T-helper 17 cell (primary cell): ENCODE data around the gene CENPX. TPM values are rescaled to one million over a fixed set of nuclear protein-coding genes. Genes with fewer than 3 reads are reported as not detected.

Experiments
- total RNA-seq, 4 donors: library from RNA in 2 of 4; stranded (reverse) in 2 of 4; gene quantifications; one replicate each; pipeline ENCODE4 v1.2.3 and lab custom pipeline; 2022 to 2026

The CENPX gene
- total RNA-seq, 2 donors from 2014 or later = 20.9 to 21.1 TPM

Other genes starting within 250 kb of the CENPX start
- gene GCGR, start 218.7 kb downstream of the CENPX start, total RNA-seq = not detected
- 10 to 100 TPM; 50.3 to 51.9 TPM for gene MCRIP1, start 189.6 kb downstream of the CENPX start, total RNA-seq
- not detected for gene PPP1R27, start 187.8 kb downstream of the CENPX start, total RNA-seq
- 100 to 1,000 TPM; 281 to 320 TPM for gene P4HB, start 162.3 kb downstream of the CENPX start, total RNA-seq
- 100 to 1,000 TPM; 564 to 643 TPM for gene ARHGDIA, start 151.5 kb downstream of the CENPX start, total RNA-seq
- 10 to 100 TPM; 79.9 to 88.8 TPM for gene ALYREF, start 131.3 kb downstream of the CENPX start, total RNA-seq
- 10 to 100 TPM; 32.8 to 36.2 TPM for gene ANAPC11, start 131.2 kb downstream of the CENPX start, total RNA-seq
- not detected for gene NPB, start 120.6 kb downstream of the CENPX start, total RNA-seq
- gene PCYT2, start 111.5 kb downstream of the CENPX start, total RNA-seq = 10 to 100 TPM; 21.6 to 26.0 TPM
- gene SIRT7, start 104.7 kb downstream of the CENPX start, total RNA-seq = 10 to 100 TPM; 48.9 to 58.2 TPM
- 10 to 100 TPM; 15.4 to 23.0 TPM for gene MAFG, start 95.1 kb downstream of the CENPX start, total RNA-seq
- gene PYCR1, start 85.6 kb downstream of the CENPX start, total RNA-seq = 1 to 10 TPM in 1 of 2 donors, under 1 TPM in 1; 0.72 to 1.9 TPM
- gene MYADML2, start 75.6 kb downstream of the CENPX start, total RNA-seq = not detected
- not detected for gene NOTUM, start 61.7 kb downstream of the CENPX start, total RNA-seq
- 10 to 100 TPM; 38.1 to 40.1 TPM for gene ASPSCR1, start 45.2 kb downstream of the CENPX start, total RNA-seq
- 10 to 100 TPM; 12.9 to 13.5 TPM for gene LRRC45, start 427 bp upstream of the CENPX start, total RNA-seq
- 1 to 10 TPM; 2.6 to 3.1 TPM for gene RAC3, start 8.8 kb upstream of the CENPX start, total RNA-seq
- gene DCXR, start 14.8 kb upstream of the CENPX start, total RNA-seq = 10 to 100 TPM; 55.6 to 77.5 TPM
- gene RFNG, start 28.9 kb upstream of the CENPX start, total RNA-seq = 10 to 100 TPM; 26.5 to 28.3 TPM
- 10 to 100 TPM; 63.2 to 66.1 TPM for gene GPS1, start 29.0 kb upstream of the CENPX start, total RNA-seq
- 100 to 1,000 TPM; 130 to 131 TPM for gene DUS1L, start 42.9 kb upstream of the CENPX start, total RNA-seq
- gene FASN, start 75.4 kb upstream of the CENPX start, total RNA-seq = 100 to 1,000 TPM in 1 of 2 donors, 10 to 100 TPM in 1; 87.3 to 126 TPM
- 10 to 100 TPM; 79.1 to 89.0 TPM for gene CCDC57, start 190.0 kb upstream of the CENPX start, total RNA-seq
- gene SLC16A3, start 206.2 kb upstream of the CENPX start, total RNA-seq = 10 to 100 TPM; 47.2 to 56.2 TPM